Effector memory CD4-positive, alpha-beta T cell (primary cell): ENCODE measurements around the gene ZBTB32.
A peak's percentile ranks its signal among the peaks of the same experiment; 100 is the strongest.
"Not testable (repeated sequence)": the region's sequence is repeated elsewhere in the genome, so short reads cannot be mapped to it uniquely, and the experiment has no call there.

Source experiments
- DNase-seq, 3 donors: peaks; one replicate each; pipeline ENCODE4 v3.0.0-alpha.2; 2020
- H3K27ac ChIP-seq: 2 replicates; pipeline ENCODE4 v1.7.0; 2013; ENCODE audit warnings: mild to moderate bottlenecking, low read length, moderate library complexity; ENCODE audit not compliant: insufficient read depth, poor library complexity, severe bottlenecking
- H3K27me3 ChIP-seq: replicated peaks from 2 replicates; pipeline ENCODE4 v1.7.0; 2013; ENCODE audit warnings: mild to moderate bottlenecking, low read length; ENCODE audit not compliant: insufficient read depth, control insufficient read depth, poor library complexity, severe bottlenecking
- H3K36me3 ChIP-seq: 2 replicates; pipeline ENCODE4 v1.7.0; 2013; ENCODE audit warnings: mild to moderate bottlenecking, low read length, moderate library complexity; ENCODE audit not compliant: control insufficient read depth, insufficient read depth
- H3K4me1 ChIP-seq: 2 replicates; pipeline ENCODE4 v1.7.0; 2013; ENCODE audit warnings: low read length, mild to moderate bottlenecking; ENCODE audit not compliant: control insufficient read depth, insufficient read depth, poor library complexity, severe bottlenecking
- H3K4me3 ChIP-seq: 2 replicates; pipeline ENCODE4 v1.7.0; 2013; ENCODE audit warnings: low read length, low read depth, mild to moderate bottlenecking; ENCODE audit not compliant: insufficient read depth, poor library complexity, severe bottlenecking
- H3K9me3 ChIP-seq: 2 replicates; pipeline ENCODE4 v1.7.0; 2013; ENCODE audit warnings: mild to moderate bottlenecking, low read length, moderate library complexity; ENCODE audit not compliant: control insufficient read depth

ZBTB32 gene

GRCh38 chr19:35669566-35669965, 34.8 kb upstream of the ZBTB32 start:
- no peaks in the 10 kb centered on the region for H3K27me3 ChIP-seq
- H3K9me3 ChIP-seq, result no peaks in the 10 kb centered on the region
- H3K4me3 ChIP-seq, result no peak overlapping the region
- peaks cover 8% of the 10 kb centered on the region for H3K4me1 ChIP-seq
- no peaks in the 10 kb centered on the region for H3K36me3 ChIP-seq
- H3K27ac ChIP-seq, result no peak overlapping the region
- no peak for DNase-seq

DNA sequence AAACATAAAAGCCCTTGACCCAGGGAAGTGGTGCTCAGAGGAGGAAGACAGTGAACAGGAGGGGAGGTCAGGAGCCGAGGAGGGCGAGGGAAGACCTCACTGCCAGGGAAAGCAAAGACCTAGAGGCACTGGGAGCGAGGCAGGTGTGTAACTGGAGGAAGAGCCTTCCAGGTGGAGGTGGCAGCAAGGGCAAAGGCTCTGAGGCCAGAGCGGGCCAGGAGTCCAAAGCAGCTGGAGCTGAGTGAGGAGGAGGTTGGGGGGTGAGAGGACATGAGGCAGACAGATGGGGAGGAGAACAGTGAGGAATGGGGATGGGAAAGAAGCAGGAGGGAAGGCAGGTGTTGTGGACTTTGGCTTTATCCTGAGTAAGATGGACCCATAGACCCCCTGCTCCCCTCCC, 34.4 kb upstream of the ZBTB32 start:
- H3K9me3 ChIP-seq, result no peaks in the 10 kb centered on the region
- DNase-seq, result no peak
- peaks cover 8% of the 10 kb centered on the region for H3K4me1 ChIP-seq
- no peak overlapping the region for H3K4me3 ChIP-seq
- H3K27ac ChIP-seq, result no peak overlapping the region
- H3K27me3 ChIP-seq, result no peaks in the 10 kb centered on the region
- no peaks in the 10 kb centered on the region for H3K36me3 ChIP-seq

- H3K27ac ChIP-seq, result no peak overlapping the region
- no peaks in the 10 kb centered on the region for H3K27me3 ChIP-seq
- no peak for DNase-seq
- H3K4me1 ChIP-seq, result peaks cover 8% of the 10 kb centered on the region
- no peaks in the 10 kb centered on the region for H3K36me3 ChIP-seq
- H3K4me3 ChIP-seq, result no peak overlapping the region
- no peaks in the 10 kb centered on the region for H3K9me3 ChIP-seq
Observed at GRCh38 chr19:35670686-35671085, 33.7 kb upstream of the ZBTB32 start.

DNA sequence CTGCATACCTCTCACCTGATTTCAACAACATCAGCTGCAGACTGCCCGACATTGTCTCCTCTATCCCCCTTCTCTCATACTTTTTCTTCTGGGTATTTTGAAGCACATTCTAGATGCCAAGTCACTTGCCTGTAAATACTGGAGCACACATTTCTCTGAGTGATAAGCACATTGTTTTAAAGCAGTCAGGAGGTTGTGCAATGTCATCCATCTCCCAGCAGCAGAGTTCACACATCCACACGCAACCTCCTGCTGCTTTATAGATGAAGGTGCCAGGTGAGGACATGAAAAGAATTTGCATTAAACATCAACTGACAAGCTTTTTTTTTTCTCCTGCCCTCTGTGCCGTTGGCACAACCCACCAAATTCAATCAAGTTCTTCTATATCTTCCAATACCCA, 32.5 kb upstream of the ZBTB32 start:
- no peaks in the 10 kb centered on the region for H3K27me3 ChIP-seq
- no peak for DNase-seq

GRCh38 chr19:35673121-35673804, 31.1 kb upstream of the ZBTB32 start:
- Histone ChIP-seq H3K36me3 (no peaks in the 10 kb centered on the region), H3K27ac (no peak overlapping the region)

More for the DNA sequence above, 32.5 kb upstream of the ZBTB32 start:
- H3K9me3 ChIP-seq, result no peaks in the 10 kb centered on the region
- H3K36me3 ChIP-seq, result no peaks in the 10 kb centered on the region
- no peak overlapping the region for H3K27ac ChIP-seq
- H3K4me1 ChIP-seq, result peaks cover 8% of the 10 kb centered on the region
- no peak overlapping the region for H3K4me3 ChIP-seq

GRCh38 chr19:35675589-35676140, 28.7 kb upstream of the ZBTB32 start:
- Histone ChIP-seq H3K4me3 (no peak overlapping the region), H3K27ac (no peak overlapping the region), H3K36me3 (no peaks in the 10 kb centered on the region), H3K4me1 (peaks cover 8% of the 10 kb centered on the region), H3K9me3 (no peaks in the 10 kb centered on the region), H3K27me3 (no peaks in the 10 kb centered on the region)
- DNase-seq, result no peak

More at GRCh38 chr19:35673121-35673804, 31.1 kb upstream of the ZBTB32 start:
- peaks cover 8% of the 10 kb centered on the region for H3K4me1 ChIP-seq
- H3K27me3 ChIP-seq, result no peaks in the 10 kb centered on the region
- H3K9me3 ChIP-seq, result no peaks in the 10 kb centered on the region
- DNase-seq, result peak; percentile 4 to 5 (median 5)
- H3K4me3 ChIP-seq, result peak overlapping the region; percentile 52

GRCh38 chr19:35689836-35690235, 14.5 kb upstream of the ZBTB32 start:
- Histone ChIP-seq H3K9me3 (no peaks in the 10 kb centered on the region), H3K27ac (no peak overlapping the region), H3K4me1 (no peaks in the 10 kb centered on the region), H3K27me3 (no peaks in the 10 kb centered on the region), H3K4me3 (no peak overlapping the region), H3K36me3 (no peaks in the 10 kb centered on the region)
- DNase-seq, result no peak

DNA sequence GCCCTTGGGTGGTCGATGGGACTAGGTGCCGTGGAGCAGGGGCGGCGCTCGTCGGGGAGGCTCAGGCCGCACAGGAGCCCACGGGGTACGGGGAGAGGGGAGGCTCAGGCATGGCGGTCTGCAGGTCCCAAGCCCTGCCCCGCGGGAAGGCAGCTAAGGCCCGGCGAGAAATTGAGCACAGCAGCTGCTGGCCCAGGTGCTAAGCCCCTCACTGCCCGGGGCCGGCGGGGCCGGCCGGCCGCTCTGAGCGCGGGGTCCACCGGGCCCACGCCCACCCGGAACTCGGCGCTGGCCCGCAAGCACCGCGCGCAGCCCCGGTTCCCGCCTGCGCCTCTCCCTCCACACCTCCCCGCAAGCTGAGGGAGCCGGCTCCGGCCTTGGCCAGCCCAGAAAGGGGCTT, 13.3 kb upstream of the ZBTB32 start:
- not testable (repeated sequence) for H3K4me3 ChIP-seq, H3K36me3 ChIP-seq, H3K9me3 ChIP-seq, H3K4me1 ChIP-seq, DNase-seq, H3K27me3 ChIP-seq, H3K27ac ChIP-seq

DNA sequence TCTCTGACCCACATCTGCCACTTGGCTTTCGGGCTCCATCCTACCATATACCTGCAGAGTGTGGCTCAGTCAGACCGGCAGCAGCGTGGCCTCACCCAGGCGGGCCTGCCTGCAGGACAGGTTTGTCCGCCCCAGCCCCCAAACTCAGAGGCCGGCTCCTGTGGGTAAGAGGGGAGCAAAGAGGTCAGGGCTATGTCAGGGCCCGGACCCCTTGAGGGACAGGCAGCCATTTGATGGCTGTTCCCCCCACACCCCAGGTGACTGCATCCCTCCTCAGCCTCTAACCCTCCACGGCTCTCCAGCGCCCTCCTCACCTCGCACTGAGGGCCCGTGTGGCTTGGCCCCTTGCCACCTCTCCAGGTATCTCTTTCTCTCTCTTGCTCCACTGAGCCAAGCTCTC, 12.3 kb upstream of the ZBTB32 start:
- H3K9me3 ChIP-seq, result no peaks in the 10 kb centered on the region
- H3K36me3 ChIP-seq, result no peaks in the 10 kb centered on the region
- H3K4me1 ChIP-seq, result no peaks in the 10 kb centered on the region
- no peaks in the 10 kb centered on the region for H3K27me3 ChIP-seq
- DNase-seq, result no peak
- H3K4me3 ChIP-seq, result no peak overlapping the region
- H3K27ac ChIP-seq, result no peak overlapping the region

DNA sequence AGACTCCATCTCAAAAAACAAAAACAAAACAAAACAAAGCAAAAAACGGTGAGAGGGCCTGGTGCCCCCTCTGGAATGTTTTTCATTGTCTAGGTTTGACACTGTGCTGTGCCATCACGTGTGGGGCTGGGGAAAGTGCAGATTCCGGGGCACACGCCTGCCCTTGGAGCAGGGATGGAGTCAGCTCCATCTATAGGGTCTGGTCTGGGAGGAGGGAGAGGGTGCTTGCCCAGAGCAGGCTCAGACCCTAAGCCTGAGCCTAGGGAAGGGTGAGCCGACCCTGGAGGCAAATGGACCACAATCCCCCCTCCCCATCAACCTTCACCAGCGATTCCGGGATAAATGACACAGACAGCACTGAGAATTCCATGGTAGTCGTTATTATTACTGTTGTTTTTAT, 10.9 kb upstream of the ZBTB32 start:
- H3K4me3 ChIP-seq, result no peak overlapping the region
- DNase-seq, result no peak
- no peak overlapping the region for H3K27ac ChIP-seq
- no peaks in the 10 kb centered on the region for H3K4me1 ChIP-seq
- no peaks in the 10 kb centered on the region for H3K9me3 ChIP-seq
- no peaks in the 10 kb centered on the region for H3K36me3 ChIP-seq
- no peaks in the 10 kb centered on the region for H3K27me3 ChIP-seq
